ENCODE measurements around the gene CTNNBL1. TPM values are rescaled to one million over a fixed set of nuclear protein-coding genes. Genes with fewer than 3 reads are reported as not detected.
A peak's percentile ranks its signal among the peaks of the same experiment; 100 is the strongest.

CTNNBL1 gene
- total and polyA plus RNA-seq, 3 donors from 2014 or later: 50.4 to 119 (median 61.0) TPM

DNA sequence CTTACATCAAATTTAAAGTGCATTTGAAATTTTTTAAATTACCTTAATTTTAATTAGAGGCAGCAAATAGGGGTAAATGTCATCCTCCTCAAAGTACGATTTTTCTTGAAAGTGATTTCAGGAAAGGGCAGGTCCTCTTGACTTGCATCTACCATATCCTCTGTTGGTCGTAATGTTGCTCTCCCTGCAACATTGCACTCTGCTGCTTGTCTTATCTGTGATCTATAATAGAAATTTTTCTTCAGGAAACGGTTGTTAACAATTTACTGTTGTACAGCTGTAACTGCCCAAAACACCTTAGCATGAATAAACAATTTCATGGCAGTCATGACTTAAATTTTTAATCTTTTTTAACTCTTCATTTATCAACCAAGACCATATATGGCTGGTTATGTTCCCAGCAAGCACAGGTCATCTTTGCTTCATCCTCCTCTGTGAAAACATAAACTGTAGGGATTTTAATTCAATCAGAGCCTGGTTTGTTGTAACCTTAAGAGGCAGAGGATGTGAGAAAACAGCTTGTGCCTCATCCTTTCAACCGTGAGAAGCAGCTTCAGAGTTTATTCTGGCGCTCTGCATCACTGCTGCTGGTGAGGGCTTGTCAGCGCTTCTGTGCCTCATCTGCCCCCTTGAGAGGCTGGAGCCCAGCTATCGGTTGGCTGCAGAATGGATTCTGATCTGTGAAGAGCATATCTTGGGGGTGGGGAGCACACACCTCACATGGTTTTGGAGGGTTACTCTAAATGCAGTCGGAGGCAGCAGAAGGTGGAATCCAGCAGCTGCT, 56.0 kb downstream of the CTNNBL1 start:
- H3K9me3 ChIP-seq: no peaks in the 10 kb centered on the region
- no peak for DNase-seq
- no peak overlapping the region for H3K27ac ChIP-seq
- intact Hi-C loops (cut with DNase I; ENCODE audit: low total_unique reads): no loop called here
- H3K4me3 ChIP-seq: no peak overlapping the region
- WGBS, 2 donors: 81 to 84% methylated on average over 8 of the region's 8 CpGs
- H3K36me3 ChIP-seq (ENCODE audit: low read depth, missing control alignments): no peaks in the 10 kb centered on the region
- H3K4me1 ChIP-seq: no peaks in the 10 kb centered on the region
- TF ChIP-seq POLR2A (IDR thresholded peaks at IDR 0.05): no peak
- TF ChIP-seq, protein P1, sequence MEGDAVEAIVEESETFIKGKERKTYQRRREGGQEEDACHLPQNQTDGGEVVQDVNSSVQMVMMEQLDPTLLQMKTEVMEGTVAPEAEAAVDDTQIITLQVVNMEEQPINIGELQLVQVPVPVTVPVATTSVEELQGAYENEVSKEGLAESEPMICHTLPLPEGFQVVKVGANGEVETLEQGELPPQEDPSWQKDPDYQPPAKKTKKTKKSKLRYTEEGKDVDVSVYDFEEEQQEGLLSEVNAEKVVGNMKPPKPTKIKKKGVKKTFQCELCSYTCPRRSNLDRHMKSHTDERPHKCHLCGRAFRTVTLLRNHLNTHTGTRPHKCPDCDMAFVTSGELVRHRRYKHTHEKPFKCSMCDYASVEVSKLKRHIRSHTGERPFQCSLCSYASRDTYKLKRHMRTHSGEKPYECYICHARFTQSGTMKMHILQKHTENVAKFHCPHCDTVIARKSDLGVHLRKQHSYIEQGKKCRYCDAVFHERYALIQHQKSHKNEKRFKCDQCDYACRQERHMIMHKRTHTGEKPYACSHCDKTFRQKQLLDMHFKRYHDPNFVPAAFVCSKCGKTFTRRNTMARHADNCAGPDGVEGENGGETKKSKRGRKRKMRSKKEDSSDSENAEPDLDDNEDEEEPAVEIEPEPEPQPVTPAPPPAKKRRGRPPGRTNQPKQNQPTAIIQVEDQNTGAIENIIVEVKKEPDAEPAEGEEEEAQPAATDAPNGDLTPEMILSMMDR (IDR thresholded peaks at IDR 0.05): no peak
- no peaks in the 10 kb centered on the region for H3K27me3 ChIP-seq

DNA sequence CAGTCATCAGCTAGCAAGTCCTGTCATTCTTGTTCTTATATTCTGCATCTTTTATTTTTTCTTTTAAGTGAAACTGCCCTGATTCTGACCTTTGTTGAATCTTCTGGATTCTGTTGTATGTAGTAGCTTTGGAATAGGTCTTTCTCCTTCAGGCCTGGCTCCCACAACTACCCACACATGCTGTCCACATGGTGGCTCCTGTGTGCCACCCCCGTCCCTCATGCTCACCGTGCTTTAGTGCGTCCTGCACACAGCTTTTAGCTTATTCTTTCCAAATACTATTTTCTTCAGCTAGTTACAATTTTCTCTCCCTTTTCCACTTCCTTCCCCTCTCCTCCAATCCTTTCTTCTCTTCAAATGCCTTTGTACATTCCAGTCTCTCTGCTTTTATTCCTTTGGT, 61.8 kb downstream of the CTNNBL1 start:
- WGBS, 2 donors: 58 to 71% methylated on average over 3 of the region's 3 CpGs
- no peaks in the 10 kb centered on the region for H3K9me3 ChIP-seq
- H3K4me3 ChIP-seq: no peak overlapping the region
- H3K27me3 ChIP-seq: no peaks in the 10 kb centered on the region
- no peaks in the 10 kb centered on the region for H3K36me3 ChIP-seq (ENCODE audit: low read depth, missing control alignments)
- no peak overlapping the region for H3K27ac ChIP-seq
- TF ChIP-seq, protein P1 (IDR thresholded peaks at IDR 0.05): no peak
- TF ChIP-seq POLR2A (IDR thresholded peaks at IDR 0.05): no peak
- DNase-seq: peak; percentile 52
- intact Hi-C loops (cut with DNase I; ENCODE audit: low total_unique reads): no loop called here
- no peaks in the 10 kb centered on the region for H3K4me1 ChIP-seq

DNA sequence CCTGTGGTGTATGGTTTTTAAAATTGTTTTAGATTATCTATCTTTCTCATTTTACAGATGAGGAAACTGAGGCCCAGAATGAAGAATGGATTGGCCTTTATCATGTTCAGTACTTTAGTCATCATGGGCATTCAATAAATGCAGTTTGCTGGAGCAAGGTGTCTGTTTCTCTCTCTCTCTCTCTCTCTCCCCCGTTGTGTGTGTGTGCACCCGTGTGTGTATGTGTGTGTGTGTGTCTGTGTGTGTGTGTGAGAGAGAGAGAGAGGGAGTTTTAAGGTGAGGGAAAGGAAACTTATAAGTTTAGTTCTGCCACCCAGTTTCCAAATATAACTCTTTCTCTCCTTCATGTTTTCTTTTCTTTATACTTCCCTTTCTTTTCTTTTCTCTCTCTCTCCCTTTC, 62.4 kb downstream of the CTNNBL1 start:
- intact Hi-C loops (cut with DNase I; ENCODE audit: low total_unique reads): no loop called here
- TF ChIP-seq, protein P1 (IDR thresholded peaks at IDR 0.05): no peak
- no peak for TF ChIP-seq POLR2A (IDR thresholded peaks at IDR 0.05)
- Histone ChIP-seq H3K4me3 (no peak overlapping the region), H3K27me3 (no peaks in the 10 kb centered on the region), H3K4me1 (no peaks in the 10 kb centered on the region), H3K36me3 (ENCODE audit: low read depth, missing control alignments) (no peaks in the 10 kb centered on the region), H3K27ac (no peak overlapping the region), H3K9me3 (no peaks in the 10 kb centered on the region)
- DNase-seq: no peak
- 84 to 90% methylated on average over 2 of the region's 2 CpGs for WGBS, 2 donors

DNA sequence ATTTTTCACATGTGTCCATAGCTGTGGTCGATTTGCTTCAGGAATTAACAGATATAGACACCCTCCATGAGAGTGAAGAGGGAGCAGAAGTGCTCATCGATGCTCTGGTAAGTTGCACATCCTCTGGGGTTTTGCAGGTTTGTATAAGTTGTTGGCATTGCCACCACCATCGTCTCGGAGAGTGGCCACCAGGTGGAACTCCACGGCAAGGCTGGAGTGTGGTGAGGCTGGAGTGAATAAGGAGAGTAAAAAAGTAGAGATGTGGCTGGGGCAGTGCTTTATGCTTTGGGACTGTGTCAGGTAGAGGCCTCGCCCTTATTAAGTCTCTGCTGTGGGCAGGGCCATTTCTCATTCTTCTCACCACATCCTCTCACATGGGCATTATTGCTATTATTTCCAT, 63.7 kb downstream of the CTNNBL1 start:
- intact Hi-C loops (cut with DNase I; ENCODE audit: low total_unique reads): no loop called here
- no peak overlapping the region for H3K4me3 ChIP-seq
- DNase-seq: no peak
- WGBS, 2 donors: 89 to 90% methylated on average over 6 of the region's 6 CpGs
- no peaks in the 10 kb centered on the region for H3K4me1 ChIP-seq
- no peak overlapping the region for H3K27ac ChIP-seq
- no peaks in the 10 kb centered on the region for H3K9me3 ChIP-seq
- H3K27me3 ChIP-seq: no peaks in the 10 kb centered on the region
- H3K36me3 ChIP-seq (ENCODE audit: low read depth, missing control alignments): no peaks in the 10 kb centered on the region
- TF ChIP-seq, protein P1 (IDR thresholded peaks at IDR 0.05): no peak
- TF ChIP-seq POLR2A (IDR thresholded peaks at IDR 0.05): no peak

DNA sequence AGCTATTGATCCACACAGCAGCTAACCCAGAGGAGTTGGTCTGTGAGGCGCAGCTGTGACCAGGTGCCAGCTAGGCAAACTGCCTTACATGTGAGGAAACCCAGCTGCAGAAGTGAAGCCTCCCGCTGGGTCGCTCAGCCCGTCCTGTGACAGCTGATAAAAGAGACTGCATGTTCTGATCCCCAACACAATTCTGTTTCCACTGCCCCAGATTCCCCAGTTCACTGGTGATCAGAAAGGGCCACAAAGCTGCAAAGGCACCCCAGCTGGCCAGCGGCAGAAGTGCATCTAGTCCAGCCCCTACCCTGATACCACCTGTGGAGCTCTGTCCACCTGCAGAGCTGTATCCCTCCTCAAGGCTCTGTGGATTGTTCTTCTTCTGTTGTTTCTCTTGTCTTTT, 64.5 kb downstream of the CTNNBL1 start:
- H3K27ac ChIP-seq: no peak overlapping the region
- no peaks in the 10 kb centered on the region for H3K4me1 ChIP-seq
- H3K4me3 ChIP-seq: no peak overlapping the region
- 76 to 87% methylated on average over 5 of the region's 5 CpGs for WGBS, 2 donors
- TF ChIP-seq, protein P1 (IDR thresholded peaks at IDR 0.05): peak in 1 of 3 experiments; percentile 8
- no peak for TF ChIP-seq POLR2A (IDR thresholded peaks at IDR 0.05)
- no peaks in the 10 kb centered on the region for H3K36me3 ChIP-seq (ENCODE audit: low read depth, missing control alignments)
- no peaks in the 10 kb centered on the region for H3K9me3 ChIP-seq
- DNase-seq: no peak
- H3K27me3 ChIP-seq: no peaks in the 10 kb centered on the region
- intact Hi-C loops (cut with DNase I; ENCODE audit: low total_unique reads): no loop called here

All from testis (tissue), 3 donors.